SK-N-SH (cell line): ENCODE results near the gene TXNRD1. TPM values are rescaled to one million over a fixed set of nuclear protein-coding genes. Genes with fewer than 3 reads are reported as not detected.
A peak's percentile ranks its signal among the peaks of the same experiment; 100 is the strongest.

Experiments used
- CTCF ChIA-PET: fragments of 300-600, 350-600 bp; formaldehyde crosslinking; extraction: SDS; loops from one replicate; lab custom pipeline; 2021; lab: Yijun Ruan, JAX
- POLR2A ChIA-PET: fragments of 350-600 bp; sonication (Branson Sonifier 250); formaldehyde crosslinking; extraction: SDS; loops from one replicate; lab custom pipeline; 2020; ENCODE audit warnings: antibody characterized with exemption, inconsistent platforms; lab: Yijun Ruan, JAX
- DNase-seq: peaks from one replicate; pipeline ENCODE4 v3.0.0; 2012
- H2AFZ ChIP-seq: fragments of 200-600 bp; sonication (generic); 2 replicates; pipeline ENCODE4 v1.8.1; 2016; ENCODE audit warnings: antibody characterized with exemption, mild to moderate bottlenecking, low read depth
- H3F3A ChIP-seq: fragments of 200-600 bp; sonication (generic); replicated peaks from 2 replicates; pipeline ENCODE3; 2016; ENCODE audit warnings: antibody characterized with exemption, mild to moderate bottlenecking; ENCODE audit not compliant: insufficient read depth
- H3K27ac ChIP-seq, 2 experiments: fragments of 200-500 bp in 1 of 2; fragments of 200-600 bp in 1 of 2; sonication (Bioruptor generic) in 1 of 2; sonication (generic), shearing (Covaris generic) in 1 of 2; 2 replicates each; pipeline versions ENCODE4 v1.5.1 to v1.6.1; 2014 to 2016; ENCODE audit warnings: low read depth in 2 of 2, inconsistent platforms in 1 of 2, low read length in 1 of 2, mild to moderate bottlenecking in 1 of 2, mixed read lengths in 1 of 2
- H3K27me3 ChIP-seq: fragments of 200-600 bp; sonication (generic), shearing (Covaris generic); 2 replicates; pipeline ENCODE4 v1.6.1; 2016; ENCODE audit warnings: mixed run types; ENCODE audit not compliant: insufficient read depth
- H3K36me3 ChIP-seq, 2 experiments: fragments of 200-500 bp in 1 of 2; fragments of 200-600 bp in 1 of 2; sonication (Bioruptor generic) in 1 of 2; sonication (generic) in 1 of 2; replicated peaks in 1 of 2; 2 replicates each; pipeline versions ENCODE3 to v1.5.1; 2014 to 2016; ENCODE audit warnings: low read length in 1 of 2, mild to moderate bottlenecking in 1 of 2; ENCODE audit not compliant: insufficient read depth in 2 of 2, control insufficient read depth in 1 of 2
- H3K4me1 ChIP-seq, 2 experiments: fragments of 200-500 bp in 1 of 2; fragments of 200-600 bp in 1 of 2; sonication (Bioruptor generic) in 1 of 2; sonication (generic), shearing (Covaris generic) in 1 of 2; 2 replicates each; pipeline versions ENCODE4 v1.5.1 to v1.6.1; 2014 to 2016; ENCODE audit warnings: low read depth in 1 of 2, low read length in 1 of 2, mixed run types in 1 of 2; ENCODE audit not compliant: insufficient read depth in 2 of 2, control insufficient read depth in 1 of 2
- H3K4me2 ChIP-seq: fragments of 200-600 bp; sonication (generic), shearing (Covaris generic); 2 replicates; pipeline ENCODE4 v1.6.1; 2017; ENCODE audit warnings: mixed run types
- H3K4me3 ChIP-seq, 2 experiments: fragments of 200-500 bp in 1 of 2; fragments of 200-600 bp in 1 of 2; sonication (Bioruptor generic) in 1 of 2; sonication (generic), shearing (Covaris generic) in 1 of 2; 2 replicates each; pipeline versions ENCODE4 v1.5.1 to v1.8.1; 2014 to 2016; ENCODE audit warnings: low read depth in 2 of 2, inconsistent platforms in 1 of 2, low read length in 1 of 2, mild to moderate bottlenecking in 1 of 2, mixed read lengths in 1 of 2, moderate library complexity in 1 of 2
- H3K79me2 ChIP-seq: fragments of 200-600 bp; sonication (generic); 2 replicates; pipeline ENCODE4 v1.8.1; 2017; ENCODE audit warnings: mild to moderate bottlenecking; ENCODE audit not compliant: insufficient read depth
- H3K9ac ChIP-seq: fragments of 200-600 bp; sonication (generic); 2 replicates; pipeline ENCODE4 v1.6.1; 2017; ENCODE audit warnings: mixed run types
- H3K9me2 ChIP-seq: fragments of 200-600 bp; sonication (generic); 2 replicates; pipeline ENCODE4 v1.6.1; 2017; ENCODE audit warnings: mixed run types
- H3K9me3 ChIP-seq: fragments of 200-600 bp; sonication (generic); 2 replicates; pipeline ENCODE4 v1.6.1; 2017; ENCODE audit warnings: mixed run types, mild to moderate bottlenecking, moderate library complexity
- H4K20me1 ChIP-seq: fragments of 200-600 bp; sonication (generic); 2 replicates; pipeline ENCODE4 v1.6.1; 2017; ENCODE audit warnings: mild to moderate bottlenecking, mixed run types; ENCODE audit not compliant: insufficient read depth
- EP300 ChIP-seq, 2 experiments: IDR thresholded peaks; 2 replicates each; pipeline versions ENCODE4 v1.4.0 to v1.6.1; 2012; ENCODE audit warnings: borderline replicate concordance in 1 of 2, low read depth in 1 of 2, low read length in 1 of 2
- EZH2phosphoT487 ChIP-seq: fragments of 200-600 bp; sonication (generic); IDR thresholded peaks from 2 replicates; pipeline ENCODE4 v1.6.1; 2017; ENCODE audit warnings: low read depth, mixed run types, mild to moderate bottlenecking, antibody characterized with exemption, moderate library complexity, borderline replicate concordance
- FOSL2 ChIP-seq: IDR thresholded peaks from 2 replicates; pipeline ENCODE4 v1.4.0; 2012; ENCODE audit warnings: low read depth, mild to moderate bottlenecking, moderate library complexity, borderline replicate concordance
- FOXM1 ChIP-seq: IDR thresholded peaks from 2 replicates; pipeline ENCODE4 v1.4.0; 2012; ENCODE audit warnings: low read depth, mild to moderate bottlenecking
- GATA2 ChIP-seq: sonication (generic); formaldehyde crosslinking; IDR thresholded peaks from 2 replicates; pipeline ENCODE4 v1.5.0; 2020; ENCODE audit warnings: mild to moderate bottlenecking, missing genetic modification reagents
- MEF2A ChIP-seq: IDR thresholded peaks from 2 replicates; pipeline ENCODE4 v1.4.0; 2012; ENCODE audit warnings: low read depth, borderline replicate concordance
- NFIC ChIP-seq: IDR thresholded peaks from 2 replicates; pipeline ENCODE4 v1.4.0; 2012; ENCODE audit warnings: borderline replicate concordance
- PBX3 ChIP-seq: IDR thresholded peaks from 2 replicates; pipeline ENCODE4; 2012
- POLR2AphosphoS5 ChIP-seq: IDR thresholded peaks from 2 replicates; pipeline ENCODE4 v1.6.1; 2012; ENCODE audit warnings: low read depth, low read length
- RAD21 ChIP-seq: IDR thresholded peaks from 2 replicates; pipeline ENCODE4 v1.6.1; 2012; ENCODE audit warnings: mild to moderate bottlenecking, low read length
- RCOR1 ChIP-seq: fragments of 150-350 bp; IDR thresholded peaks from 2 replicates; pipeline ENCODE4 v1.6.1; 2017; ENCODE audit warnings: antibody characterized with exemption, low read length
- REST ChIP-seq: IDR thresholded peaks from 2 replicates; pipeline ENCODE4 v1.6.1; 2012; ENCODE audit warnings: mild to moderate bottlenecking, low read depth, low read length, moderate library complexity
- RFX5 ChIP-seq: IDR thresholded peaks from 2 replicates; pipeline ENCODE4 v1.6.1; 2012; ENCODE audit warnings: mild to moderate bottlenecking, improper control_type of control experiment, low read length
- RXRA ChIP-seq: IDR thresholded peaks from 2 replicates; pipeline ENCODE4 v1.4.0; 2012; ENCODE audit warnings: low read depth, mild to moderate bottlenecking, borderline replicate concordance
- SIN3A ChIP-seq: IDR thresholded peaks from 2 replicates; pipeline ENCODE4 v1.6.1; 2012; ENCODE audit warnings: low read depth, mild to moderate bottlenecking, low read length, moderate library complexity, borderline replicate concordance
- SMC3 ChIP-seq: IDR thresholded peaks from 2 replicates; pipeline ENCODE4 v1.6.1; 2012; ENCODE audit warnings: low read depth, low read length, improper control_type of control experiment
- TAF1 ChIP-seq: IDR thresholded peaks from 2 replicates; pipeline ENCODE4 v1.6.1; 2012; ENCODE audit warnings: low read depth, mild to moderate bottlenecking, low read length, moderate library complexity, borderline replicate concordance
- USF1 ChIP-seq: IDR thresholded peaks from 2 replicates; pipeline ENCODE4 v1.4.0; 2012; ENCODE audit warnings: low read depth, borderline replicate concordance
- ZBTB33 ChIP-seq: IDR thresholded peaks from 2 replicates; pipeline ENCODE4 v1.4.0; 2012; ENCODE audit warnings: low read depth, borderline replicate concordance
- WGBS: methylation state at CpG from one replicate; pipeline ENCODE4 v1.1.6; 2017; ENCODE audit warnings: low lambda C conversion rate; 5-methylcytosine and 5-hydroxymethylcytosine counted together
- polyA plus RNA-seq, 3 experiments: library from polyadenylated mRNA; depleted of rRNA; stranded (reverse); fragments of >200 nt; gene quantifications; 2 replicates each; pipeline ENCODE4 v1.2.3, GENCODE V29; 2012

Gene TXNRD1
- polyA plus RNA-seq, 1 of the 3 experiments (the other 2 are of a cell fraction), result 143 TPM

- no peaks in the 10 kb centered on the region for H3K36me3 ChIP-seq
- H3K27me3 ChIP-seq, result no peaks in the 10 kb centered on the region
- no peaks in the 10 kb centered on the region for H3K79me2 ChIP-seq
- H3K9me3 ChIP-seq, result no peaks in the 10 kb centered on the region
- TF ChIP-seq TAF1, result no peak
- no peak for TF ChIP-seq NFIC
- no peak for TF ChIP-seq FOXM1
- TF ChIP-seq RXRA, result no peak
- no peak for TF ChIP-seq REST
- TF ChIP-seq FOSL2, result no peak
- no peak for TF ChIP-seq RAD21
- no peak for TF ChIP-seq PBX3
- TF ChIP-seq GATA2 (CRISPR knock-in tag), result no peak
- TF ChIP-seq SMC3, result no peak
- peaks cover 0 to 5% of the 10 kb centered on the region in 2 experiments; a peak in 1 of 4 replicates for H3K4me1 ChIP-seq
- ChIA-PET CTCF (interaction anchor here (2.5 kb wide), 1 partner anchor 12 kb away, joined by 7 read pairs; no protein-coding TSS in a partner anchor), POLR2A (no interaction called here)
- H3F3A ChIP-seq, result peaks cover 11% of the 10 kb centered on the region
- DNase-seq, result no peak
- H3K9me2 ChIP-seq, result no peaks in the 10 kb centered on the region
- H3K9ac ChIP-seq, result no peak overlapping the region
- H3K4me2 ChIP-seq, result peak overlapping the region; percentile 61
- H3K27ac ChIP-seq, result no peak overlapping the region
- WGBS, result 69% methylated on average over 5 of the region's 5 CpGs
- no peak overlapping the region for H2AFZ ChIP-seq
- no peak overlapping the region for H3K4me3 ChIP-seq
- no peaks in the 10 kb centered on the region for H4K20me1 ChIP-seq
Measured at GRCh38 chr12:104275689-104276088, 60.1 kb downstream of the TXNRD1 start.

- ChIA-PET POLR2A (no interaction called here), CTCF (interaction anchor here (2.5 kb wide), 1 partner anchor 11 kb away, joined by 7 read pairs; no protein-coding TSS in a partner anchor)
- H3K4me3 ChIP-seq, result no peak overlapping the region; a peak in 1 of 4 replicates
- H3K36me3 ChIP-seq, result no peaks in the 10 kb centered on the region
- 81% methylated on average over 8 of the region's 8 CpGs for WGBS
- peak overlapping the region in 1 of 2 experiments; percentile 38; a peak in 1 of 4 replicates for H3K27ac ChIP-seq
- peak overlapping the region; percentile 61 for H3K4me2 ChIP-seq
- H3K9me3 ChIP-seq, result no peaks in the 10 kb centered on the region
- no peaks in the 10 kb centered on the region for H3K9me2 ChIP-seq
- H3F3A ChIP-seq, result peaks cover 16% of the 10 kb centered on the region
- peaks cover 0 to 6% of the 10 kb centered on the region in 2 experiments; a peak in 1 of 4 replicates for H3K4me1 ChIP-seq
- H2AFZ ChIP-seq, result no peak overlapping the region
- H3K79me2 ChIP-seq, result no peaks in the 10 kb centered on the region
- no peaks in the 10 kb centered on the region for H3K27me3 ChIP-seq
- H4K20me1 ChIP-seq, result no peaks in the 10 kb centered on the region
- peak overlapping the region; percentile 13; the same call in 1 of the 2 replicates for H3K9ac ChIP-seq
- no peak for DNase-seq
- TF ChIP-seq POLR2AphosphoS5 (no peak), SIN3A (no peak), EP300 (IDR thresholded peaks at IDR 0.05; ENCODE audit: borderline replicate concordance in 1 of 2, low read depth in 1 of 2, low read length in 1 of 2) (no peak), USF1 (no peak), ZBTB33 (no peak), MEF2A (no peak), RXRA (no peak), GATA2 (CRISPR knock-in tag) (no peak), RCOR1 (no peak), RFX5 (no peak), EZH2phosphoT487 (no peak)
Measured at GRCh38 chr12:104276273-104277131, 60.9 kb downstream of the TXNRD1 start.
